Measurements from ENCODE around the gene FAF1. TPM values are rescaled to one million over a fixed set of nuclear protein-coding genes. Genes with fewer than 3 reads are reported as not detected.

The FAF1 gene
- total RNA-seq, 1 donor from 2014 or later, result 52.0 TPM

DNA sequence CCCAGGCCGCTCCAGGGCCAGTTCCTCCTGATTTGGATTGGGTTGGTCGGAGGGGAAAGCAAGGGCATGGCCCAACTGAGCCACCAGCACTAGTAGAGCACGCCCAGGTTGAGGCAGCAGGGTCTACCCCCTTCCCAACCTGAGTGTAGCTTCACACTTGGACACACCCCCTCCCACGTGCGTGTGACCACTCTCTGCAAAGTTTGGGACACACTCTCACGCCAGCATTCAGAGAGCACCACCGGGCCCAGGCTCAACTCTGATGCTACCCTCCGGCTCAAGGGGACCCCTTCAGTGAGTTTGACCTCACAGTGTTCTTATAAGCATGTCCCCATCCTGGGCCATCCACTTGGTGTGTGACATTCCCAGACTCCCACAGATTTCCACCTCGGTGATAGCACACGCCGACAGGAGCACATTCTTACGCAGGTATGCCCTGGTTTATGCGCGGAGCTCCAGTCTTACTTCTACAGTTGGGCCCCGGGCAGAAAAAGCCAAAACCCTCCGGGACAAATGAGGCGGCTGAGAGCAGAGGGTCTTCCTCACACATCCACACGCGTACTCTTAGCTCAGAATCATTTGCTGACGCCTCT is 533.9 kb downstream of the FAF1 start:
- H3K36me3 Mint-ChIP-seq (ENCODE audit: unreplicated experiment), result peaks cover 4% of the 10 kb centered on the region
- H3K9me3 Mint-ChIP-seq (ENCODE audit: unreplicated experiment), result no peaks in the 10 kb centered on the region
- no peak overlapping the region for H3K27ac Mint-ChIP-seq (ENCODE audit: unreplicated experiment)
- TF ChIP-seq, protein P1, sequence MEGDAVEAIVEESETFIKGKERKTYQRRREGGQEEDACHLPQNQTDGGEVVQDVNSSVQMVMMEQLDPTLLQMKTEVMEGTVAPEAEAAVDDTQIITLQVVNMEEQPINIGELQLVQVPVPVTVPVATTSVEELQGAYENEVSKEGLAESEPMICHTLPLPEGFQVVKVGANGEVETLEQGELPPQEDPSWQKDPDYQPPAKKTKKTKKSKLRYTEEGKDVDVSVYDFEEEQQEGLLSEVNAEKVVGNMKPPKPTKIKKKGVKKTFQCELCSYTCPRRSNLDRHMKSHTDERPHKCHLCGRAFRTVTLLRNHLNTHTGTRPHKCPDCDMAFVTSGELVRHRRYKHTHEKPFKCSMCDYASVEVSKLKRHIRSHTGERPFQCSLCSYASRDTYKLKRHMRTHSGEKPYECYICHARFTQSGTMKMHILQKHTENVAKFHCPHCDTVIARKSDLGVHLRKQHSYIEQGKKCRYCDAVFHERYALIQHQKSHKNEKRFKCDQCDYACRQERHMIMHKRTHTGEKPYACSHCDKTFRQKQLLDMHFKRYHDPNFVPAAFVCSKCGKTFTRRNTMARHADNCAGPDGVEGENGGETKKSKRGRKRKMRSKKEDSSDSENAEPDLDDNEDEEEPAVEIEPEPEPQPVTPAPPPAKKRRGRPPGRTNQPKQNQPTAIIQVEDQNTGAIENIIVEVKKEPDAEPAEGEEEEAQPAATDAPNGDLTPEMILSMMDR (IDR thresholded peaks at IDR 0.05), result no peak
- H3K4me3 Mint-ChIP-seq (ENCODE audit: unreplicated experiment), result no peak overlapping the region
- peaks cover 92% of the 10 kb centered on the region for H3K27me3 Mint-ChIP-seq (ENCODE audit: unreplicated experiment)
- DNase-seq (ENCODE audit: extremely low spot score, unreplicated experiment), result no peak
- H3K4me1 Mint-ChIP-seq (ENCODE audit: unreplicated experiment), result peaks cover 58% of the 10 kb centered on the region

DNA sequence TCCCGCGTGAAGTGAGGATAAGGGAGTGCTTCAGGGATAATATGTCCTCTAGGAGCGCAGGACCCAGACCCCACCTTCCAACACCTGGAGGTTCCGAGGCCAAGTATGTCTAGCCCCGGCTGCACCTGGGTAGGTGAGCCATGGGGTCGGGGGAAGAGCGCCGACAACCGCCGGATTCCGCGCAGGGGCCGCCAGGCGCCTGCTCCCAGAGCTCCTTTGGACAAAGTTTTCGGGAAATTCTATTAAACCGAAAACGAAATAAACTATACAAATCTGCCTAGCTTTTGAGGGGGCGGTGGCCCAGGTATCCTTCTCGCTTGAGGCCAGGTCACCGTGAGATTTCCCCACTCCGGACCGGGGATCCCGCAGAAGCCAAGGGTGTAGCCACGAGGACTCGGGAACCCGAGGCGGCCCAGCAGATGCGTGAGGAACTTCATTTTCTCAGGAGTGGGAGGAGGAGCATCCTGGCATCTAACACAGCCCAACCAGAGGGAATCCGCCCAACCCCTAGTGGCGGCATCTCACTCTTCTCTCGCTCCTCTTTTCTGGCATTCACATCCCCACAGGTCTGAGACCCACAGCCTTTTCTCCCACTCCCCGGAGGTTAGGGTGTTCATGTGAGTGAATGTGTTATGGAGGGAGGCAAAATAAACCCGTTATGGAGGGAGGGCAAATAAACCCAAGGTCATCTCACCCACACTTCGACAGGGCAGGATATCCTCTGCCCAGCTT is 534.5 kb downstream of the FAF1 start:
- Mint-ChIP-seq H3K27me3 (ENCODE audit: unreplicated experiment) (peaks cover 86% of the 10 kb centered on the region), H3K27ac (ENCODE audit: unreplicated experiment) (no peak overlapping the region), H3K36me3 (ENCODE audit: unreplicated experiment) (peaks cover 4% of the 10 kb centered on the region), H3K9me3 (ENCODE audit: unreplicated experiment) (no peaks in the 10 kb centered on the region), H3K4me1 (ENCODE audit: unreplicated experiment) (peaks cover 54% of the 10 kb centered on the region), H3K4me3 (ENCODE audit: unreplicated experiment) (no peak overlapping the region)
- DNase-seq (ENCODE audit: extremely low spot score, unreplicated experiment), result no peak
- TF ChIP-seq, protein P1 (IDR thresholded peaks at IDR 0.05), result no peak

DNA sequence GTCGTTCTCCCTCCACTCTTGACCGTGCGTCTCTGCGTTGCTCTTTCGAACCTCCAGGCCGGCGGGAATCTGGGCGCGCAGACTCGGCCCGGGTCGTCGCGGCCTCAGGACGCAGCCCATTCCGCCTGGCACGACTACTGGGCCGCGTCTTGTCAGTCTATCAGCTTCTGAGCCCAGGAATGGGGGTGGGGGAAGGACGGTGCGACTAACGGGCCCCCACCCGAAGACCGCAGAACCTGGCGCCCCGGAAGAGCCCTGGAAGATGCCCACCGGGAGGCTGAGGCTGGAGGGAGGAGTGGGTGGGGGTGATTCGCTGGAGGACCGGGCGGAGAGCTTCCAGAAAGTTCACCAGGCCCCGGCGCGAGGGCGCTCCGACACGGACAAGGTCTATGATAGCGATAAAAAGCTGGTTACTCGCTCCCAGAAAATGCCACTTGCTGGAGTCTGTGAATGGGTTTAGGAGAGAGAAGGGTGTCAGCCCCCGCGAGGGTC is 535.1 kb downstream of the FAF1 start:
- Mint-ChIP-seq H3K9me3 (ENCODE audit: unreplicated experiment) (no peaks in the 10 kb centered on the region), H3K4me1 (ENCODE audit: unreplicated experiment) (peaks cover 56% of the 10 kb centered on the region), H3K4me3 (ENCODE audit: unreplicated experiment) (peak overlapping the region; percentile 70), H3K27me3 (ENCODE audit: unreplicated experiment) (peaks cover 86% of the 10 kb centered on the region), H3K27ac (ENCODE audit: unreplicated experiment) (peak overlapping the region; percentile 4), H3K36me3 (ENCODE audit: unreplicated experiment) (peaks cover 4% of the 10 kb centered on the region)
- no peak for DNase-seq (ENCODE audit: extremely low spot score, unreplicated experiment)
- TF ChIP-seq, protein P1 (IDR thresholded peaks at IDR 0.05), result no peak

DNA sequence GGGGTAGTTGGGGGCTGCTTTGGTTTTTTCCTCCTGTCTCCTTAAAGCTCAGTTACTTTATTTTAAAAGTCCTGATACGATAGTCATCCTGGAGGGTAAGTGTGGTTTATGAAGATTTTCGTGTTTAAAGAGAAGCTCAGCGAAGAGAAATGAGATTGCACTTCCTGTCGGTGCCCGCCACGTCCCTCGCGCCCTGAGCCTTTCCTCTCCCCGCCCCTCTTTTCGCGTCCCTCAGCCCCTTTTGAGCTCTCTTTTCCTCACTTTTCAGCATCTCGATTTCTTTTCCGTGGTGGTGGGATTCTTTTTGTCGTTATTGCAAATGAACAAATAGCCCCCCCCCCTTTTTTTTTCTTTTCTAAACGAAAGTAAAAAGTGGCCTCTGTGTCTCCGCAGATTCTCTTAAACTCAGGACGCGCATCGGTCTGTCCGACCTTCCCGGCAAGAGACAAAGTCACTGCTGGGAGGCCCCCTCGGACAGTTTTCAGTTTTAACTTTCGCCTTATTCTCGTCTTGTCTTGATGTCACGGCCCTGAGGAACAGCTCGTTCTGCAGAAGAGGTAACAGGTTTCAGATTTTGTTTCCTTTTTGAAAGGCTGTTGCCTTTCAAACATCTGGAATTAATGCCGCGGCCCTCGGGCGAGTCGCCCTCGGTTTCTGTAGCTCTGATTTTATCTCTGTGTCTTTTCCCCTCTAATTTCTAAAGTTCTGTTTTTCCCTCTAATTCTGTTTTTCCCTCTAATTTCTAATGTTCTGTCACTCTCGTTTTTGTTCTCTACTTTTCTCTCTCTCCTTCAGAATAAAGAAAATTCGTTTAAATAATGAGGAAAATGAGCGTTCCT is 535.8 kb downstream of the FAF1 start:
- Mint-ChIP-seq H3K27ac (ENCODE audit: unreplicated experiment) (peak overlapping the region; percentile 10), H3K4me3 (ENCODE audit: unreplicated experiment) (peak overlapping the region; percentile 70), H3K4me1 (ENCODE audit: unreplicated experiment) (peaks cover 58% of the 10 kb centered on the region), H3K27me3 (ENCODE audit: unreplicated experiment) (peaks cover 84% of the 10 kb centered on the region), H3K36me3 (ENCODE audit: unreplicated experiment) (peaks cover 4% of the 10 kb centered on the region), H3K9me3 (ENCODE audit: unreplicated experiment) (no peaks in the 10 kb centered on the region)
- TF ChIP-seq, protein P1 (IDR thresholded peaks at IDR 0.05), result no peak
- DNase-seq (ENCODE audit: extremely low spot score, unreplicated experiment), result no peak

DNA sequence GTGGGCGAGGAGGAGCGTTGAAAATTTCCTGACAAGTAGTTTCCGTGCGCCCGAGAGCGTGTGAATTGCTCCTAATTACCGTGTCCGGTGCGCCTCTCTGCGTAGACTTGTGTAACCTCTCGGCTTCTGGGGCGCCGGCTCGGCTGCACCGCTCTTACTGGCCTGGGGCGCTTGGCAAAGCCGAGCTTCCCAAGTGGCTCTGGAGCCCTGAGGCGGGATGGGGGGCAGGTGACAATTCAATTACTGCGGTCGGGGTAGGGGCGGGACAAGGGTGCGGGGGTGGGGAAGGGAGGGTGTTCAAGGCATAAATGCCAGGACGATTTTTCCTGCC is 536.4 kb downstream of the FAF1 start:
- H3K27ac Mint-ChIP-seq (ENCODE audit: unreplicated experiment), result no peak overlapping the region
- H3K27me3 Mint-ChIP-seq (ENCODE audit: unreplicated experiment), result peaks cover 79% of the 10 kb centered on the region
- no peak for DNase-seq (ENCODE audit: extremely low spot score, unreplicated experiment)
- TF ChIP-seq, protein P1 (IDR thresholded peaks at IDR 0.05), result no peak
- peaks cover 4% of the 10 kb centered on the region for H3K36me3 Mint-ChIP-seq (ENCODE audit: unreplicated experiment)
- peak overlapping the region; percentile 73 for H3K4me3 Mint-ChIP-seq (ENCODE audit: unreplicated experiment)
- peaks cover 58% of the 10 kb centered on the region for H3K4me1 Mint-ChIP-seq (ENCODE audit: unreplicated experiment)
- no peaks in the 10 kb centered on the region for H3K9me3 Mint-ChIP-seq (ENCODE audit: unreplicated experiment)
